ENCODE results near the gene KISS1R. TPM values are rescaled to one million over a fixed set of nuclear protein-coding genes. Genes with fewer than 3 reads are reported as not detected.

KISS1R gene
- total RNA-seq, 1 donor from 2014 or later: not detected

DNA sequence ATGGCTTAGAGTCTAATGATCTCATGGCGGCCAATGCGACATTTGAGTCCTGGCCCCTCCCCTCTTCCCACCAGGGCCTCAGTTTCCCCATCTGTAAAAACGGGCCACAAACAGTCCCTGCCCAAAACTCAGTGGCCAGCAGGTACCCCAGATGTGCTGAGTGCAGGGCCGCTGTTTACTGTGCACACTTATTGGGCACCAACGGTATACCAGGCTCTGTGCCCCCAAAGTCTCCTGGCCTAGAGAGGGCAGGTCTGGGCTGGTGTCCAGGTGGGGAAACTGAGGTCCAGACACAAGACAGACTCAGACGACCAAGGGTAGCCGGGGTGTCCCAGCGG lies 43.4 kb downstream of the KISS1R start:
- no peak for DNase-seq (ENCODE audit: low spot score)
- Mint-ChIP-seq H3K27ac (ENCODE audit: unreplicated experiment) (no peak overlapping the region), H3K27me3 (ENCODE audit: unreplicated experiment) (peaks cover 3% of the 10 kb centered on the region), H3K36me3 (ENCODE audit: low read depth, unreplicated experiment) (peaks cover 21% of the 10 kb centered on the region), H3K9me3 (ENCODE audit: unreplicated experiment) (no peaks in the 10 kb centered on the region), H3K4me1 (ENCODE audit: unreplicated experiment) (peaks cover 2% of the 10 kb centered on the region), H3K4me3 (ENCODE audit: unreplicated experiment) (no peak overlapping the region)
- no peak for TF ChIP-seq CTCF (IDR thresholded peaks at IDR 0.05; ENCODE audit: unreplicated experiment)

GRCh38 chr19:961866-962620 lies 44.9 kb downstream of the KISS1R start:
- H3K36me3 Mint-ChIP-seq (ENCODE audit: low read depth, unreplicated experiment): peaks cover 24% of the 10 kb centered on the region
- H3K4me3 Mint-ChIP-seq (ENCODE audit: unreplicated experiment): no peak overlapping the region
- peaks cover 2% of the 10 kb centered on the region for H3K4me1 Mint-ChIP-seq (ENCODE audit: unreplicated experiment)
- H3K27me3 Mint-ChIP-seq (ENCODE audit: unreplicated experiment): peaks cover 3% of the 10 kb centered on the region
- no peaks in the 10 kb centered on the region for H3K9me3 Mint-ChIP-seq (ENCODE audit: unreplicated experiment)
- peak overlapping the region; percentile 9 for H3K27ac Mint-ChIP-seq (ENCODE audit: unreplicated experiment)
- DNase-seq (ENCODE audit: low spot score): no peak
- no peak for TF ChIP-seq CTCF (IDR thresholded peaks at IDR 0.05; ENCODE audit: unreplicated experiment)

DNA sequence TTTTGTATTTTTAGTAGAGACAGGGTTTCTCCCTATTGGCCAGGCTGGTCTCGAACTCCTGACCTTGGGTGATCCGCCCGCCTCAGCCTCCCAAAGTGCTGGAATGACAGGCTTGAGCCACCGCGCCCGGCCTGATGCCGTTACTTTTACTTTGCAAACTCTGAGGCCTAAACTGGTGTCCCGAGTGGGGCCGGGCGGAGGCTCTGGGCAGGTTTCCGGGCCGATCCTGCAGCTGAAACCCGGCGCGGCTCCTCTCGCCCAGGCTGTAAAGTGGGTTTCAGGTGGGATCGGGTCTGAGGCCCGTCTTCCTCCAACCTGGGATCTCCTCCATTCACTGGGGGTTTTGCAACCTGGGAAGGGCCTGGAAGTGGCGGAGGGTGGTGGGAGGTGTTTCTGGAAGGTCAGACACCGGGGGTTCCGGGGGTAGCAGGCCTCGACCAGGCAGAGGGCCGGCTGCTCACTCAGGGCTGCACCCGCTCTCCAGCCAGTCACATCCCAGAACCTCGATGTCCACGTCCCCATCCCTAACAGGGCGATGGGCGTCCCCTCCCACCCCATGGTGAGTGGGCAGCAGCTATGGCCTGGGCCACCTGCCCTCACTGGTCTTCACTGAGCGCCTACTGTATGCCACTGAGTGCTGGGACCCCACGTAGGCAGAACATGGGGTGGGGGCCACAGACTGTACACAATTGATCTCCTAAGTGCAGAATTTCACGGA lies 45.7 kb downstream of the KISS1R start:
- peaks cover 2% of the 10 kb centered on the region for H3K4me1 Mint-ChIP-seq (ENCODE audit: unreplicated experiment)
- H3K4me3 Mint-ChIP-seq (ENCODE audit: unreplicated experiment): no peak overlapping the region
- H3K36me3 Mint-ChIP-seq (ENCODE audit: low read depth, unreplicated experiment): peaks cover 29% of the 10 kb centered on the region
- H3K9me3 Mint-ChIP-seq (ENCODE audit: unreplicated experiment): no peaks in the 10 kb centered on the region
- H3K27me3 Mint-ChIP-seq (ENCODE audit: unreplicated experiment): peaks cover 3% of the 10 kb centered on the region
- H3K27ac Mint-ChIP-seq (ENCODE audit: unreplicated experiment): no peak overlapping the region
- DNase-seq (ENCODE audit: low spot score): no peak
- TF ChIP-seq CTCF (IDR thresholded peaks at IDR 0.05; ENCODE audit: unreplicated experiment): no peak

DNA sequence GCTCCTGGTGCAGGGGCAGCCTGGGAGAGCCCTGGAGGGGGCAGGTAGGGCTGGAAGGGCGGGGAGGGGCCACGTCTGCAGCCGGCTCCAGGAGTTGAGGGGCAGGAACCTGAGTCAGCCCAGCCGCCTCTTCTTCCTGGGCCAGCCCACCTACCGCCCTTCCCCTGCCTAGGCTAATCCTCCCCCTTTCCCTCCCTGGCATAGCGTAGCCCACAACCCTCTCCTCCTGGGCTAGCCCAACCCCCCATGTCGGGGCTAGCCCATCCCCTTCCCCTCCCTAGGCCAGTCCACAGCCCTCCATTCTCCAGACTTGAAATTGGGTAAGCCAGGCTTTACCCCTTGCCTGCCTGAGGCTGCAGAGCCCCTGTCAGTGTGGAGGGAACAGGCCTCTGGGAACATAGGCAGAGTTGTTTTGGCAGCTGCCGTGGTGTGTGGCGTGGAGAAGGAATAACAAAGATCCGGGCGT lies 46.4 kb downstream of the KISS1R start:
- Mint-ChIP-seq H3K27me3 (ENCODE audit: unreplicated experiment) (peaks cover 3% of the 10 kb centered on the region), H3K36me3 (ENCODE audit: low read depth, unreplicated experiment) (peaks cover 33% of the 10 kb centered on the region)

More for the DNA sequence above, 46.4 kb downstream of the KISS1R start:
- no peak for TF ChIP-seq CTCF (IDR thresholded peaks at IDR 0.05; ENCODE audit: unreplicated experiment)
- DNase-seq (ENCODE audit: low spot score): no peak
- Mint-ChIP-seq H3K4me1 (ENCODE audit: unreplicated experiment) (peaks cover 2% of the 10 kb centered on the region), H3K4me3 (ENCODE audit: unreplicated experiment) (no peak overlapping the region), H3K9me3 (ENCODE audit: unreplicated experiment) (no peaks in the 10 kb centered on the region), H3K27ac (ENCODE audit: unreplicated experiment) (no peak overlapping the region)

All from endothelial cell (in vitro differentiated cells).